HG03439 (cell line): ENCODE results near the gene MAMSTR.
"Not testable (repeated sequence)": the region's sequence is repeated elsewhere in the genome, so short reads cannot be mapped to it uniquely, and the experiment has no call there.

Experiments used
- ATAC-seq: cut with Tn5 transposase; IDR thresholded peaks from one replicate; pipeline ENCODE4 v1.9.1; 2021; ENCODE audit warnings: mild to moderate bottlenecking, moderate library complexity; ENCODE audit not compliant: unreplicated experiment

The MAMSTR gene

GRCh38 chr19:48719263-48720171 lies at the start of gene MAMSTR:
Gene MAMSTR, minus strand, starts transcription at chr19:48719725. Its CDS starts 694 bp downstream, at chr19:48719031.
- no peak for ATAC-seq

GRCh38 chr19:48768994-48769713 lies 49.6 kb upstream of the MAMSTR start:
- no peak for ATAC-seq

GRCh38 chr19:48768171-48768753 lies 48.7 kb upstream of the MAMSTR start:
- not testable (repeated sequence) for ATAC-seq

- ATAC-seq = not testable (repeated sequence)
Observed at GRCh38 chr19:48765816-48766215, 46.3 kb upstream of the MAMSTR start.

GRCh38 chr19:48760504-48761205 lies 41.1 kb upstream of the MAMSTR start:
- ATAC-seq = no peak

- ATAC-seq = no peak
Observed at GRCh38 chr19:48757741-48758144, 38.2 kb upstream of the MAMSTR start.

GRCh38 chr19:48757089-48757675 lies 37.7 kb upstream of the MAMSTR start:
- no peak for ATAC-seq

GRCh38 chr19:48756686-48757085 lies 37.2 kb upstream of the MAMSTR start:
- ATAC-seq = no peak

- ATAC-seq = no peak
Observed at GRCh38 chr19:48756212-48756611, 36.7 kb upstream of the MAMSTR start.

GRCh38 chr19:48755787-48756186 lies 36.3 kb upstream of the MAMSTR start:
- ATAC-seq = no peak

GRCh38 chr19:48755084-48755641 lies 35.6 kb upstream of the MAMSTR start, which contains the start of gene FGF21:
Gene FGF21, plus strand, starts transcription at chr19:48755524. Its CDS starts 713 bp downstream, at chr19:48756237.
- no peak for ATAC-seq

GRCh38 chr19:48752496-48753365 lies 33.2 kb upstream of the MAMSTR start, which contains the start of gene FUT1:
Gene FUT1, minus strand, starts transcription at chr19:48752641. Its CDS starts 1,360 bp downstream, at chr19:48751281.
- ATAC-seq = no peak

GRCh38 chr19:48751845-48752495 lies 32.4 kb upstream of the MAMSTR start:
- ATAC-seq = no peak

- no peak for ATAC-seq
Observed at GRCh38 chr19:48750771-48751504, 31.4 kb upstream of the MAMSTR start.

- ATAC-seq = no peak
Observed at GRCh38 chr19:48750351-48750750, 30.8 kb upstream of the MAMSTR start.

- no peak for ATAC-seq
Observed at GRCh38 chr19:48749571-48750198, 30.2 kb upstream of the MAMSTR start.
